ENCODE results near the gene CAPN3. TPM values are rescaled to one million over a fixed set of nuclear protein-coding genes. Genes with fewer than 3 reads are reported as not detected.

Gene CAPN3
- total and polyA plus RNA-seq, 2 experiments from 2014 or later, result 0.84 to 1.1 TPM

- no peak overlapping the region for H3K27ac ChIP-seq (ENCODE audit: low read depth)
- Mint-ChIP-seq H3K4me1 (no peaks in the 10 kb centered on the region), H3K36me3 (ENCODE audit: low read depth) (peaks cover 22% of the 10 kb centered on the region), H3K9me3 (no peaks in the 10 kb centered on the region), H3K4me3 (no peak overlapping the region), H3K27me3 (ENCODE audit: insufficient read depth, low read depth, poor library complexity) (peaks cover 5% of the 10 kb centered on the region), H3K27ac (no peak overlapping the region)
- H3K4me3 ChIP-seq, result no peak overlapping the region
- H3K4me2 ChIP-seq, result no peak overlapping the region
- no peaks in the 10 kb centered on the region for H3K27me3 ChIP-seq (ENCODE audit: insufficient read depth)
- ATAC-seq (no peak), DNase-seq (ENCODE audit: low spot score) (peak; percentile 34)
- H3F3A ChIP-seq (replicated peaks; ENCODE audit: low read depth), result no peaks in the 10 kb centered on the region
- 0 out of 2 replicates have a peak, but pooled peaks cover 5% of the 10 kb centered on the region for H3K36me3 ChIP-seq (ENCODE audit: insufficient read depth)
- no peak overlapping the region for H2AFZ ChIP-seq
- H3K4me1 ChIP-seq (ENCODE audit: insufficient read depth), result no peaks in the 10 kb centered on the region
- H3K9me2 ChIP-seq (ENCODE audit: insufficient read depth), result no peaks in the 10 kb centered on the region
- no peaks in the 10 kb centered on the region for H3K79me2 ChIP-seq (replicated peaks; ENCODE audit: insufficient read depth)
- TF ChIP-seq POLR2AphosphoS5 (IDR thresholded peaks at IDR 0.05; ENCODE audit: low read depth), result no peak
- TF ChIP-seq, protein P1, sequence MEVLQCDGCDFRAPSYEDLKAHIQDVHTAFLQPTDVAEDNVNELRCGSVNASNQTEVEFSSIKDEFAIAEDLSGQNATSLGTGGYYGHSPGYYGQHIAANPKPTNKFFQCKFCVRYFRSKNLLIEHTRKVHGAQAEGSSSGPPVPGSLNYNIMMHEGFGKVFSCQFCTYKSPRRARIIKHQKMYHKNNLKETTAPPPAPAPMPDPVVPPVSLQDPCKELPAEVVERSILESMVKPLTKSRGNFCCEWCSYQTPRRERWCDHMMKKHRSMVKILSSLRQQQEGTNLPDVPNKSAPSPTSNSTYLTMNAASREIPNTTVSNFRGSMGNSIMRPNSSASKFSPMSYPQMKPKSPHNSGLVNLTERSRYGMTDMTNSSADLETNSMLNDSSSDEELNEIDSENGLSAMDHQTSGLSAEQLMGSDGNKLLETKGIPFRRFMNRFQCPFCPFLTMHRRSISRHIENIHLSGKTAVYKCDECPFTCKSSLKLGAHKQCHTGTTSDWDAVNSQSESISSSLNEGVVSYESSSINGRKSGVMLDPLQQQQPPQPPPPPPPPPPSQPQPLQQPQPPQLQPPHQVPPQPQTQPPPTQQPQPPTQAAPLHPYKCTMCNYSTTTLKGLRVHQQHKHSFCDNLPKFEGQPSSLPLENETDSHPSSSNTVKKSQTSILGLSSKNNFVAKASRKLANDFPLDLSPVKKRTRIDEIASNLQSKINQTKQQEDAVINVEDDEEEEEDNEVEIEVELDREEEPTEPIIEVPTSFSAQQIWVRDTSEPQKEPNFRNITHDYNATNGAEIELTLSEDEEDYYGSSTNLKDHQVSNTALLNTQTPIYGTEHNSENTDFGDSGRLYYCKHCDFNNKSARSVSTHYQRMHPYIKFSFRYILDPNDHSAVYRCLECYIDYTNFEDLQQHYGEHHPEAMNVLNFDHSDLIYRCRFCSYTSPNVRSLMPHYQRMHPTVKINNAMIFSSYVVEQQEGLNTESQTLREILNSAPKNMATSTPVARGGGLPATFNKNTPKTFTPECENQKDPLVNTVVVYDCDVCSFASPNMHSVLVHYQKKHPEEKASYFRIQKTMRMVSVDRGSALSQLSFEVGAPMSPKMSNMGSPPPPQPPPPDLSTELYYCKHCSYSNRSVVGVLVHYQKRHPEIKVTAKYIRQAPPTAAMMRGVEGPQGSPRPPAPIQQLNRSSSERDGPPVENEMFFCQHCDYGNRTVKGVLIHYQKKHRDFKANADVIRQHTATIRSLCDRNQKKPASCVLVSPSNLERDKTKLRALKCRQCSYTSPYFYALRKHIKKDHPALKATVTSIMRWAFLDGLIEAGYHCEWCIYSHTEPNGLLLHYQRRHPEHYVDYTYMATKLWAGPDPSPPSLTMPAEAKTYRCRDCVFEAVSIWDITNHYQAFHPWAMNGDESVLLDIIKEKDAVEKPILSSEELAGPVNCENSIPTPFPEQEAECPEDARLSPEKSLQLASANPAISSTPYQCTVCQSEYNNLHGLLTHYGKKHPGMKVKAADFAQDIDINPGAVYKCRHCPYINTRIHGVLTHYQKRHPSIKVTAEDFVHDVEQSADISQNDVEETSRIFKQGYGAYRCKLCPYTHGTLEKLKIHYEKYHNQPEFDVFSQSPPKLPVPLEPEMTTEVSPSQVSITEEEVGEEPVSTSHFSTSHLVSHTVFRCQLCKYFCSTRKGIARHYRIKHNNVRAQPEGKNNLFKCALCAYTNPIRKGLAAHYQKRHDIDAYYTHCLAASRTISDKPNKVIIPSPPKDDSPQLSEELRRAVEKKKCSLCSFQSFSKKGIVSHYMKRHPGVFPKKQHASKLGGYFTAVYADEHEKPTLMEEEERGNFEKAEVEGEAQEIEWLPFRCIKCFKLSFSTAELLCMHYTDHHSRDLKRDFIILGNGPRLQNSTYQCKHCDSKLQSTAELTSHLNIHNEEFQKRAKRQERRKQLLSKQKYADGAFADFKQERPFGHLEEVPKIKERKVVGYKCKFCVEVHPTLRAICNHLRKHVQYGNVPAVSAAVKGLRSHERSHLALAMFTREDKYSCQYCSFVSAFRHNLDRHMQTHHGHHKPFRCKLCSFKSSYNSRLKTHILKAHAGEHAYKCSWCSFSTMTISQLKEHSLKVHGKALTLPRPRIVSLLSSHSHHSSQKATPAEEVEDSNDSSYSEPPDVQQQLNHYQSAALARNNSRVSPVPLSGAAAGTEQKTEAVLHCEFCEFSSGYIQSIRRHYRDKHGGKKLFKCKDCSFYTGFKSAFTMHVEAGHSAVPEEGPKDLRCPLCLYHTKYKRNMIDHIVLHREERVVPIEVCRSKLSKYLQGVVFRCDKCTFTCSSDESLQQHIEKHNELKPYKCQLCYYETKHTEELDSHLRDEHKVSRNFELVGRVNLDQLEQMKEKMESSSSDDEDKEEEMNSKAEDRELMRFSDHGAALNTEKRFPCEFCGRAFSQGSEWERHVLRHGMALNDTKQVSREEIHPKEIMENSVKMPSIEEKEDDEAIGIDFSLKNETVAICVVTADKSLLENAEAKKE (CRISPR knock-in tag; IDR thresholded peaks at IDR 0.05), result no peak
- TF ChIP-seq, protein P2, sequence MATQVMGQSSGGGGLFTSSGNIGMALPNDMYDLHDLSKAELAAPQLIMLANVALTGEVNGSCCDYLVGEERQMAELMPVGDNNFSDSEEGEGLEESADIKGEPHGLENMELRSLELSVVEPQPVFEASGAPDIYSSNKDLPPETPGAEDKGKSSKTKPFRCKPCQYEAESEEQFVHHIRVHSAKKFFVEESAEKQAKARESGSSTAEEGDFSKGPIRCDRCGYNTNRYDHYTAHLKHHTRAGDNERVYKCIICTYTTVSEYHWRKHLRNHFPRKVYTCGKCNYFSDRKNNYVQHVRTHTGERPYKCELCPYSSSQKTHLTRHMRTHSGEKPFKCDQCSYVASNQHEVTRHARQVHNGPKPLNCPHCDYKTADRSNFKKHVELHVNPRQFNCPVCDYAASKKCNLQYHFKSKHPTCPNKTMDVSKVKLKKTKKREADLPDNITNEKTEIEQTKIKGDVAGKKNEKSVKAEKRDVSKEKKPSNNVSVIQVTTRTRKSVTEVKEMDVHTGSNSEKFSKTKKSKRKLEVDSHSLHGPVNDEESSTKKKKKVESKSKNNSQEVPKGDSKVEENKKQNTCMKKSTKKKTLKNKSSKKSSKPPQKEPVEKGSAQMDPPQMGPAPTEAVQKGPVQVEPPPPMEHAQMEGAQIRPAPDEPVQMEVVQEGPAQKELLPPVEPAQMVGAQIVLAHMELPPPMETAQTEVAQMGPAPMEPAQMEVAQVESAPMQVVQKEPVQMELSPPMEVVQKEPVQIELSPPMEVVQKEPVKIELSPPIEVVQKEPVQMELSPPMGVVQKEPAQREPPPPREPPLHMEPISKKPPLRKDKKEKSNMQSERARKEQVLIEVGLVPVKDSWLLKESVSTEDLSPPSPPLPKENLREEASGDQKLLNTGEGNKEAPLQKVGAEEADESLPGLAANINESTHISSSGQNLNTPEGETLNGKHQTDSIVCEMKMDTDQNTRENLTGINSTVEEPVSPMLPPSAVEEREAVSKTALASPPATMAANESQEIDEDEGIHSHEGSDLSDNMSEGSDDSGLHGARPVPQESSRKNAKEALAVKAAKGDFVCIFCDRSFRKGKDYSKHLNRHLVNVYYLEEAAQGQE (IDR thresholded peaks at IDR 0.05; ENCODE audit: unreplicated experiment), result no peak
- no peak for TF ChIP-seq CTCF (conservative IDR thresholded peaks at IDR 0.05; ENCODE audit: low read depth in 2 of 2)
- TF ChIP-seq ZNF114 (CRISPR knock-in tag; IDR thresholded peaks at IDR 0.05), result no peak
- no peak for TF ChIP-seq CREB1 (CRISPR knock-in tag; IDR thresholded peaks at IDR 0.05; ENCODE audit: low read depth)
- TF ChIP-seq NANOG (IDR thresholded peaks at IDR 0.05; ENCODE audit: borderline replicate concordance), result no peak
- TF ChIP-seq EZH2 (IDR thresholded peaks at IDR 0.05; ENCODE audit: low read depth, unreplicated experiment), result no peak
- TF ChIP-seq, protein P3, sequence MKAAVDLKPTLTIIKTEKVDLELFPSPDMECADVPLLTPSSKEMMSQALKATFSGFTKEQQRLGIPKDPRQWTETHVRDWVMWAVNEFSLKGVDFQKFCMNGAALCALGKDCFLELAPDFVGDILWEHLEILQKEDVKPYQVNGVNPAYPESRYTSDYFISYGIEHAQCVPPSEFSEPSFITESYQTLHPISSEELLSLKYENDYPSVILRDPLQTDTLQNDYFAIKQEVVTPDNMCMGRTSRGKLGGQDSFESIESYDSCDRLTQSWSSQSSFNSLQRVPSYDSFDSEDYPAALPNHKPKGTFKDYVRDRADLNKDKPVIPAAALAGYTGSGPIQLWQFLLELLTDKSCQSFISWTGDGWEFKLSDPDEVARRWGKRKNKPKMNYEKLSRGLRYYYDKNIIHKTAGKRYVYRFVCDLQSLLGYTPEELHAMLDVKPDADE (IDR thresholded peaks at IDR 0.05), result no peak
- TF ChIP-seq EZH2phosphoT487 (IDR thresholded peaks at IDR 0.05; ENCODE audit: unreplicated experiment), result no peak
- TF ChIP-seq STAT1 (IDR thresholded peaks at IDR 0.05; ENCODE audit: unreplicated experiment), result no peak
- H4K20me1 ChIP-seq (replicated peaks; ENCODE audit: insufficient read depth), result 0 out of 2 replicates have a peak, but pooled peaks cover 2% of the 10 kb centered on the region
Observed at GRCh38 chr15:42444415-42445063, 85.2 kb downstream of the CAPN3 start.

Measured in GM23338 (cell line).